ENCODE measurements around the gene DAZ3.
"Not testable (repeated sequence)": the region's sequence is repeated elsewhere in the genome, so short reads cannot be mapped to it uniquely, and the experiment has no call there.

- not testable (repeated sequence) for TF ChIP-seq ELK1 (IDR thresholded peaks at IDR 0.05; ENCODE audit: borderline replicate concordance, low read depth, low read length); CTCF (conservative IDR thresholded peaks at IDR 0.05; ENCODE audit: low read depth, low read length); CEBPB (IDR thresholded peaks at IDR 0.05; ENCODE audit: low read depth, low read length); SMC3 (IDR thresholded peaks at IDR 0.05; ENCODE audit: low read depth, low read length); POLR2A (IDR thresholded peaks at IDR 0.05; ENCODE audit: low read depth, low read length); RAD21 (IDR thresholded peaks at IDR 0.05; ENCODE audit: low read length); BHLHE40 (IDR thresholded peaks at IDR 0.05; ENCODE audit: low read depth, low read length); USF2 (IDR thresholded peaks at IDR 0.05; ENCODE audit: low read depth, low read length); MAFK (IDR thresholded peaks at IDR 0.05; ENCODE audit: low read depth, low read length); RFX5 (IDR thresholded peaks at IDR 0.05; ENCODE audit: low read depth, low read length)
Measured at GRCh38 chrY:24813293-24813692, at the start of gene DAZ3.

All from IMR-90 (cell line).